Activated T-helper 2 cell treated with anti-CD3 and anti-CD28 coated beads, Interferon-gamma antibody, Interleukin-2, Interleukin-4, amounts not matched to agents 10 μg/mL and 5 μg/mL and 100 μg/mL, durations not matched to agents 14 hours and 24 hours and 36 hours (primary cell): Measurements from ENCODE around the gene TPM3. TPM values are rescaled to one million over a fixed set of nuclear protein-coding genes. Genes with fewer than 3 reads are reported as not detected.
"Not testable (repeated sequence)": the region's sequence is repeated elsewhere in the genome, so short reads cannot be mapped to it uniquely, and the experiment has no call there.

Experiments
- DNase-seq: peaks from one replicate; pipeline ENCODE4 v3.0.0; 2021; ENCODE audit warnings: low spot score
- H3K27ac Mint-ChIP-seq: one replicate; pipeline ENCODE4 v1.8.0; 2021; ENCODE audit warnings: mixed read lengths
- H3K27me3 Mint-ChIP-seq: one replicate; pipeline ENCODE4 v1.8.0; 2021; ENCODE audit warnings: low read depth, mixed read lengths
- H3K36me3 Mint-ChIP-seq: one replicate; pipeline ENCODE4 v1.8.0; 2021; ENCODE audit warnings: low read depth, mixed read lengths
- H3K4me1 Mint-ChIP-seq: one replicate; pipeline ENCODE4 v1.8.0; 2021; ENCODE audit warnings: low read depth, mixed read lengths
- H3K4me3 Mint-ChIP-seq: one replicate; pipeline ENCODE4 v1.8.0; 2021; ENCODE audit warnings: low read depth, mild to moderate bottlenecking, moderate library complexity, mixed read lengths
- H3K9me3 Mint-ChIP-seq: one replicate; pipeline ENCODE4 v1.8.0; 2021; ENCODE audit warnings: mixed read lengths
- intact Hi-C: fragments of 100-400 bp; cut with micrococcal nuclease; formaldehyde crosslinking; loops from one replicate; pipeline ENCODE4 v1.15.1; 2023
- total RNA-seq: library from RNA; stranded (reverse); gene quantifications from 2 replicates; pipeline ENCODE4 v1.2.3, GENCODE V29; 2022

Gene TPM3
- total RNA-seq, 1 donor from 2014 or later = 759 TPM

DNA sequence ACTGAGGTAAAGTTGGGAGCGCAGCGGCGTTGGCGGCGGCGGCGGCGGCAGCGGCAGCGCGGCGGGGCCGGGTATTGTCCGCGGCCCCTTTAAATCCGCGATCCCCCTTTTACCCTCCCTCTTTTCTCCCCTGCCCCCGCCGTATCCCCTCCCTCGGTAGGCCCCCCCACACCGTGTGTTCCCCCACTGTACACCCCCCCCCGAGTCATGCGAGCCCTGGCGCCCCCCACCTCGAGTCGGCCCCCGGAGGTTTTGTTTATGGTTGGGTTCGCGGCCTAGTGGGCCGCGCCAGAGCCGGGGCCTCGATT is 29.0 kb upstream of the TPM3 start:
- H3K27me3 Mint-ChIP-seq = no peaks in the 10 kb centered on the region
- peak overlapping the region; percentile 97 for H3K27ac Mint-ChIP-seq
- H3K9me3 Mint-ChIP-seq = peaks cover 9% of the 10 kb centered on the region
- intact Hi-C loops = loop anchor here (1.0 to 5.0 kb wide), 8 partner anchors 39 to 916 kb away; partner anchors contain the start of genes DENND4B, HAX1, SLC50A1 and UBE2Q1
- H3K36me3 Mint-ChIP-seq = peaks cover 82% of the 10 kb centered on the region
- no peak for DNase-seq
- peaks cover 59% of the 10 kb centered on the region for H3K4me1 Mint-ChIP-seq
- peak overlapping the region; percentile 93 for H3K4me3 Mint-ChIP-seq

DNA sequence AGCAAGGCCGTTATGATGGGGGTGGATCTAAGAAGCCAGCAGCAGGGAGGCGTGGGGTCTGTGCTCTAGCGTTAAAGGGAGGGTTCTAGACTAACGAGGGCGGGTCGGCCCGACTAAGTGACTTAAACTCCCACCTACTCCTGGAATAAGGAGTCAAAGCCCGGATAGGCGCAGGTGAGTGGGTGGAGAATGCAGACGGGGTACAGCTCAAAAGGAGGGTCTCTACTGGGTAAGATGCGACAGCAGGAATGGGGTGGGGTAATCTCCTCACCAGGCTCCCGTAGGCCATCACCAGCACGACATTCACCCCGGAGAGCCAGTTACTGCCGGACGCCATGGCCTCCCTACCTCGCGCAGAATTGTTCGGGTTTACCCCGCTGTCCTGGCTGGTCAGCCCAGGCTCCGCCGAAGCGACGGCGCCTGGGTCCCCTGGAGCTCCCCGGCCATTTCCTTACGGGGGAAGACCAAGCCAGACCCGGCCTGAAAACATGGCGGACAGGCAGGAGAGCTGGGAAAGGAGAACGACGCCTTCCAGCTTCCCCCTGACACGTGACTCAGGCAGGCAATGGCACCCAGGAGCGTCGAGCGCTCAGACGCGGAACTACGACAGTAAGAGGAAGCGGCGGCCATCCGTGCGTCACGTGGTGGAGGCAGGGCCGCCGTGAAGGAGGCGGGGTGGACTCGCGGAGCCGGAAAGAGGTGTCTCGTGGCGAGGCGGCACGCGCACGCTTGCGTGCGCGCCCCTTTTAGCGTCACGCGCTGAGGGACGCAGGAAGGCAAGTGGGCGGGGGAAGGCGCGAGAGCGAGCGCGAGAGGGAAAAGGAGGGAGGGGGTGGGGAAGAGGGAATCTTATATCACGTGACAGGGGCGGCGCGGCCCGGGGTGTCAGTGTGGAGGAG is 28.4 kb upstream of the TPM3 start, which contains the start of gene UBAP2L:
TSS of gene UBAP2L (plus strand) at position 885 of the 899 bp plus-strand sequence. CDS start 4,169 bp downstream, outside the sequence.
- peaks cover 79% of the 10 kb centered on the region for H3K36me3 Mint-ChIP-seq
- H3K9me3 Mint-ChIP-seq = peaks cover 9% of the 10 kb centered on the region
- peaks cover 55% of the 10 kb centered on the region for H3K4me1 Mint-ChIP-seq

DNA sequence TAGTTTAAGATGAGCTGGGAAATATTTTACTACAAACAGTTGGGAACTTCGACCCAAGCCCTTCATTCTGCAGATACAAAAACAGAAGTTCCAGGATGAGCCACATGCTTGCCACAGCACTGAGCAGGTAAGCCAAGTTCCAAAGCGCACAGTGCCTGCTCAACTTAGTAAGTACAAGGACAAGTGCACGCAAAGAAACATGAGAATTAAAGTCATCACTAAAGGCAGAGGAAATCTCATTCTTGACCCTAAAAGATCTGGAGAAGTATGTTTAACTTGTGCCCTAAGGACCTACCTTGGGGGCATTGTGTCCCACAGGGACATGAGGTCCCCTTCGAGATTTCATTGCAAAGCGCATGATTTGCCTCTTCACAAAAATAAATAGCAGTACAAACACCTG is 27.6 kb upstream of the TPM3 start:
- peaks cover 74% of the 10 kb centered on the region for H3K36me3 Mint-ChIP-seq
- intact Hi-C loops = no loop called here
- H3K4me3 Mint-ChIP-seq = peak overlapping the region; percentile 93
- H3K27me3 Mint-ChIP-seq = no peaks in the 10 kb centered on the region
- H3K27ac Mint-ChIP-seq = peak overlapping the region; percentile 97
- H3K9me3 Mint-ChIP-seq = peaks cover 9% of the 10 kb centered on the region
- peaks cover 51% of the 10 kb centered on the region for H3K4me1 Mint-ChIP-seq
- DNase-seq = no peak

More for the DNA sequence above, 28.4 kb upstream of the TPM3 start, which contains the start of gene UBAP2L:
- intact Hi-C loops = loop anchor here (1.0 to 5.0 kb wide), 8 partner anchors 38 to 917 kb away; partner anchors contain the start of genes DENND4B, HAX1, SLC50A1 and UBE2Q1
- no peaks in the 10 kb centered on the region for H3K27me3 Mint-ChIP-seq
- peak within 1 kb of the TSS; percentile 97 for H3K27ac Mint-ChIP-seq
- DNase-seq = peak; percentile 99
- H3K4me3 Mint-ChIP-seq = peak within 1 kb of the TSS; percentile 93

DNA sequence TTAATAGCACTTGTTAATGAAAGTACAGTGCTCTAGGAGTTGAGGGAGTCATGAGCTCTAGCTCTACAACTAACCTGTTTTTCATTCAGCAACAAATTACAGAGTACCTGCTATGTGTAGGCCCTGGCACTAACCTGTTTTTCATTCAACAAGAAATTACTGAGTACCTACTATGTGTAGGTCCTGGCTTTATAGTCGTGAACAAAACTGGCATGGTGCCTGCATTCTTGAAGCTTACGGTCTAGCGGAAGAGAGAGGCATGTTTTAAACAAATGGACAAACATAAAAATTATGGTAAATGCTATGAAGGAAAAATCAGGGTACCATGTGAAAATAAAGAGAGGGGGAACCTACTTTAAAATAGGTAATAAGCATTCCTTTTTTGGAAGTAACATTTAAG is 26.6 kb upstream of the TPM3 start:
- intact Hi-C loops = no loop called here
- peak overlapping the region; percentile 97 for H3K27ac Mint-ChIP-seq
- peaks cover 74% of the 10 kb centered on the region for H3K36me3 Mint-ChIP-seq
- DNase-seq = no peak
- peaks cover 9% of the 10 kb centered on the region for H3K9me3 Mint-ChIP-seq
- H3K4me1 Mint-ChIP-seq = peaks cover 50% of the 10 kb centered on the region
- H3K27me3 Mint-ChIP-seq = no peaks in the 10 kb centered on the region
- H3K4me3 Mint-ChIP-seq = peak overlapping the region; percentile 93

DNA sequence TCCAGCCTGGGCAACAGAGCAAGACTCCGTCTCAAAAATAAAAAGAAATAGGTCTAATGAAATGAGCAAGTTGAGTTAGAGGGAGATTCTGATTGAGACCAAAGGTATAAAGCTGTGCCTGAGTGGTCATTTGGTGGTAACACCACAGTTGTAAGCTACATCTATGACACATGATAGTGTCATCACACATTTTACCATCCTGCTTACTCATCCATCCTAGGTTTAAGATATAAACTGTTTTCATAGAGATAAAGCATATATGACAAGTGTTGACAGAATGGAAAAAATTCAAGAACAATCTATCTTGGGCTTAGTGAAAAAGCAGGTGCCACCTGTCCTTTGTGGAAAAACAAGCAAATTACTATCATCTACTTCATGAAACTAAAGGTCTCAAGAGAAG is 21.4 kb upstream of the TPM3 start:
- H3K4me1 Mint-ChIP-seq = peaks cover 32% of the 10 kb centered on the region
- no peaks in the 10 kb centered on the region for H3K27me3 Mint-ChIP-seq
- intact Hi-C loops = no loop called here
- no peaks in the 10 kb centered on the region for H3K9me3 Mint-ChIP-seq
- peak overlapping the region; percentile 86 for H3K27ac Mint-ChIP-seq
- H3K4me3 Mint-ChIP-seq = no peak overlapping the region
- no peak for DNase-seq
- peaks cover 77% of the 10 kb centered on the region for H3K36me3 Mint-ChIP-seq

DNA sequence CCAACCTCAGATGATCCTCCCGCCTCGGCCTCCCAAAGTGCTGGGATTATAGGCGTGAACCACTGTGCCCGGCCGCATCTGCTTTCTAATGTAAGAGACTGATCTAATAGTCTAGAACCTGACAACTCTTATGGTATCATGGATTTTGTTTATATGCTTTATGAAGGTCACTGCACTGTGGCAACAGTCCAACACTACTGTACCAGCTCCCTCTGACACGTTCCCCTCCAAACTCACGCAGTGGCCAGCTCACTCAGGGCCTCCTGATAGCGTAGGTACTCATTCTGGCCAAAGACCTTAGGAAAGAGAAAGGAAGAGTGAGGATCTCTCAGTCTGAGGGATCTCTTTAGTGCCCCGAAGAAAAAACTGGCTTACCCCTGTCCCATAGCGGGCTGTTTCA is 20.2 kb upstream of the TPM3 start:
- Mint-ChIP-seq H3K4me1 (peaks cover 26% of the 10 kb centered on the region), H3K9me3 (no peaks in the 10 kb centered on the region), H3K4me3 (no peak overlapping the region), H3K36me3 (peaks cover 72% of the 10 kb centered on the region), H3K27ac (peak overlapping the region; percentile 74), H3K27me3 (no peaks in the 10 kb centered on the region)
- no peak for DNase-seq
- intact Hi-C loops = no loop called here

DNA sequence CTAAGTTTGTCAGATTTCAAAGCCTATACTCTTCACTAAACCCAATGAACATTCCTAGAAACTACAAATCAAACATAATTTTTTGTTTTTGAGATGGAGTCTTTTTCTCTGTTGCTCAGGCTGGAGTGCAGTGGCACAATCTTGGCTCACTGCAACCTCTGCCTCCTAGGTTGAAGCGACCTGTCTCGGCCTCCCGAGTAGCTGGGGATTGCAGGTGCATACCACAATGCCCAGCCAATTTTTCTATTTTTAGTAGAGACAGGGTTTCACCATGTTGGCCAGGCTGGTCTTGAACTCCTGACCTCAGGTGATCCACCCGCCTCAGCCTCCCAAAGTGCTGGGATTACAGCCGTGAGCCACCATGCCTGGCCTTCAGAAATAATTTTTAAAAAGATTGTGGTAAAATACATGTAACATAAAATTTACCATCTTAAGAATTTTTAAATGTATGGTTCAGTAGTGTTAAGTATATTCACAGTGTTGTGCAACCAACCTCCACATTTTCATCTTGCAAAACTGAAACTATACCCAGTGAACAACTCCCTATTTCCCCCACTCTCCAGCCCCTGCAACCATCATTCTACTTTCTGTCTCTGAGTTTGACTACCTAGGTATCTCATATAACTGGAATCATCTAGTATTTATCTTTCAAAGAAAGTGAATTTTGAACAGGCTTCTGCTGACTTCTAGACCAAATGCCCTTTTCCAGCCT is 16.9 kb upstream of the TPM3 start:
- intact Hi-C loops = no loop called here
- Mint-ChIP-seq H3K9me3 (no peaks in the 10 kb centered on the region), H3K4me3 (no peak overlapping the region), H3K4me1 (peaks cover 30% of the 10 kb centered on the region), H3K27ac (peak overlapping the region; percentile 19), H3K27me3 (no peaks in the 10 kb centered on the region), H3K36me3 (peaks cover 70% of the 10 kb centered on the region)
- no peak for DNase-seq

DNA sequence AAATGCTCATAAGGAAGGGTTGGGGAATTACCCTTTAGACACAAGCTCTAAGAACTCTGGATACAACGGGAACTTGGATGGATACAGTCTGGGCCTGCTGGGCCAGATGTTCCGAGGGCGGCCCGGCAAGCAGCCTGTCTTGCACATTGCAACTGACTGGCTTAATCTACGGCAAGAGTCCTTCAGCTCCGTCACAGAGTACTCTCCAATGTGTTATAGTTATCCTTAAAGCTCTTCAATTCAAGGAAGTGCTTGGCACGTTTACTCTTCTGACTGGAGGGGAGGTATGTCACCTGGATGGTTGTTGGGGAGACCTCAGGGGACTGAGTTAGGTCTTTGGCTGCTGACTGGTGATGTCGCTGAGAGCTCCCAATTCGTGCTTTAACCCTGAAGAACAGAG is 15.4 kb upstream of the TPM3 start:
- H3K9me3 Mint-ChIP-seq = no peaks in the 10 kb centered on the region
- peaks cover 57% of the 10 kb centered on the region for H3K36me3 Mint-ChIP-seq
- no peak for DNase-seq
- H3K27me3 Mint-ChIP-seq = no peaks in the 10 kb centered on the region
- peak overlapping the region; percentile 75 for H3K27ac Mint-ChIP-seq
- intact Hi-C loops = no loop called here
- H3K4me3 Mint-ChIP-seq = no peak overlapping the region
- H3K4me1 Mint-ChIP-seq = peaks cover 22% of the 10 kb centered on the region

DNA sequence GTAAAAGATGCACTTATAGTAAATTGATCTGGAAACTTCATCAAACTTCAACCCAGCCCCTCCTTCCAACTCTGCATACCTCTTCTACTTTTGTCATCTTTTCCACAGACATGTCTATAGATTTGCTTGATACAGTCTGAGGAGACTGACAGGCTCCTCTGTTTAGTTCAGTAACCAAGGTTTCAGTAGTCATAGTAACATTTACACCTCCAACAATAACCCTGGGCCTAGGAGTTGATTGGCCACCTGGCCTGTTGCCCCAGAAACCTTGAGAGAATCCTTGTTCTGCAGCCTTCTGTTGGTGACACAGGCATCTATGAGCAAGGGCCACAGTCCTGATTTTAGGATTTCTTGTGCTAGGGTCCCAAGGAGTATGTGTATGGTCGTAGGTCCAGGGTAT is 14.3 kb upstream of the TPM3 start, which contains the start of gene CFAP141:
TSS of gene CFAP141 (minus strand) at position 138 of the 400 bp plus-strand sequence. CDS start at position 112, 26 bp downstream.
- peaks cover 48% of the 10 kb centered on the region for H3K36me3 Mint-ChIP-seq
- no peak for DNase-seq
- H3K27ac Mint-ChIP-seq = peak within 1 kb of the TSS; percentile 76
- no peaks in the 10 kb centered on the region for H3K27me3 Mint-ChIP-seq
- no peak within 1 kb of the TSS for H3K4me3 Mint-ChIP-seq
- H3K4me1 Mint-ChIP-seq = peaks cover 21% of the 10 kb centered on the region
- no peaks in the 10 kb centered on the region for H3K9me3 Mint-ChIP-seq
- intact Hi-C loops = no loop called here

DNA sequence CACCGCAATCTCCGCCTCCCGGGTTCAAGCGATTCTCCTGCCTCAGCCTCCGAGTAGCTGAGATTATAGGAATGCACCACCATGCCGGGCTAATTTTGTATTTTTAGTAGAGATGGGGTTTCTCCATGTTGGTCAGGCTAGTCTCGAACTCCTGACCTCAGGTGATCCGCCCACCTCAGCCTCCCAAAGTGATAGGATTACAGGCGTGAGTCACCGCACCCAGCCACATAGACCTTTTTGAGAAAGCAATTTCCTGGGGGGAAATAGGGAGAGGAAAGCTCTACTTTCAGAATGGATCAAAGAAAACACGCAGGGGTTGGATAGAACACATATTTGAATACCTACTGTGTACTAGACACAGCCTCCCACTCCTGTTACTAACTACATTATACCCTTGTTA is 13.9 kb upstream of the TPM3 start:
- Mint-ChIP-seq H3K4me1 (peaks cover 21% of the 10 kb centered on the region), H3K27ac (peak overlapping the region; percentile 76), H3K36me3 (peaks cover 48% of the 10 kb centered on the region)
- DNase-seq, intact Hi-C loops, H3K9me3 Mint-ChIP-seq, H3K27me3 Mint-ChIP-seq, H3K4me3 Mint-ChIP-seq: not testable (repeated sequence)

DNA sequence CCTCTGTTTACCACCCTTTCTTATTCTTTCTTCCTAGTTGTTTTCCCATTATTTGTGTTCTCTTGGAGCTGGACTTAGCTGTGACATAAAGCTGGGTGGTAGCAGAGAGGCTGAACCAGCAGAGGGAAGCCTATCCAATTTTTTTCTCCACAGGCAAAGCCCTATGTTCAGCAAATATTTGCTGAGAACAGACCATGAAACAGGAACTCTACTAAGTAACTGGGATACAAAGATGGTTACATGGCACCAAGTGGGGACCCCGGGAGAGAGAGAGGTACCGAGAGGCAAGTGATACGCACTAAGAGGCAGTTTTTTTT is 7.6 kb upstream of the TPM3 start:
- no peaks in the 10 kb centered on the region for H3K9me3 Mint-ChIP-seq
- no peak overlapping the region for H3K27ac Mint-ChIP-seq
- intact Hi-C loops = loop anchor here (1.0 to 5.0 kb wide), 2 partner anchors 73 to 138 kb away; partner anchors contain the start of gene HAX1

DNA sequence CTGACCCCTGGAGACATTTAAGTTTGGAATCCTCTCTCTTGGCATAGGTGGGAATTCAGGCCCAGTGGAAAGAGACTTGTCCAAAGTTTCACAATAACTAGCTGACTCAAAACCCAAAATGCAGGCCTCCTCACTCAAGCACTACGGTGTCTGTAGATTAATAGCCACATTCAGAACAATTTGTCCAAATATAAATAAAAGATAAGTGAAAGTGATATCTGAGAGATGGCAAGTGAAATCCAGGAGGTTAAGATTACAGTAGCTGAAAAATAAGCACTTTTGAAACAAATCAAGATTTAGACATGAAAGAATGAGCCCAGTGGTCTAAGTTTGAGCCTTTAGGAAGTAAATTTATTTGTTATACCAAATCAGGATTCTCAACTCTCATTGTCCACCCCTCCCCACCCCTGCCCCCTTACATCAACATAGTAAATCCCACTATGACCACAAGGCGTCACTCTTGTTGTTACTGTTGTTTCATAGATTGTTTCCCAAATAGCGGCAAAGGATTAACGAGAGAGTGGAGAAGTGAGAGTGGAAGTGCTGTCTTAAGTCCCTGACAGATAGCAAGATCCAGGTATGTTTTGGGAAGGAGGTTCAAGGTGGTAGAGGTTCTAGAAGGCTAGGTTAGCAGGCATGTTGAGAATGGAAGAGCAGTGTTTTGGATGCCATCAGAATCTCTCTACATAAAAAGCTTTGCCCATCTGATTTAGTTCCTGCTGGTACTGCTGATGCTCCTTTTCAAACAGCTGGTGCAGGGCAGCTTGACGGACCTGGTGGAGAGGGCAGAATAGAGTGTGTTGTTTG is 7.1 kb upstream of the TPM3 start:
- Mint-ChIP-seq H3K4me1 (no peaks in the 10 kb centered on the region), H3K36me3 (no peaks in the 10 kb centered on the region), H3K9me3 (no peaks in the 10 kb centered on the region), H3K4me3 (no peak overlapping the region), H3K27me3 (peaks cover 5% of the 10 kb centered on the region), H3K27ac (no peak overlapping the region)
- DNase-seq = no peak
- intact Hi-C loops = loop anchor here (1.0 to 5.0 kb wide), 2 partner anchors 73 to 138 kb away; partner anchors contain the start of gene HAX1

More for the DNA sequence above, 7.6 kb upstream of the TPM3 start:
- DNase-seq = no peak
- H3K4me3 Mint-ChIP-seq = no peak overlapping the region
- peaks cover 2% of the 10 kb centered on the region for H3K27me3 Mint-ChIP-seq
- H3K36me3 Mint-ChIP-seq = no peaks in the 10 kb centered on the region
- H3K4me1 Mint-ChIP-seq = no peaks in the 10 kb centered on the region
